Glutamatergic neuron (in vitro differentiated cells): ENCODE results near the gene SLC17A2. TPM values are rescaled to one million over a fixed set of nuclear protein-coding genes. Genes with fewer than 3 reads are reported as not detected.

Source experiments
- DNase-seq: peaks from one replicate; pipeline ENCODE4 v3.0.0; 2022
- H3K27ac Mint-ChIP-seq: one replicate; pipeline ENCODE4 v1.8.0; 2020; ENCODE audit warnings: mild to moderate bottlenecking, mixed read lengths, inconsistent platforms; ENCODE audit not compliant: unreplicated experiment
- H3K27me3 Mint-ChIP-seq: one replicate; pipeline ENCODE4 v1.8.0; 2020; ENCODE audit warnings: mild to moderate bottlenecking, moderate library complexity, mixed read lengths, inconsistent platforms; ENCODE audit not compliant: unreplicated experiment
- H3K36me3 Mint-ChIP-seq: one replicate; pipeline ENCODE4 v1.8.0; 2020; ENCODE audit warnings: mild to moderate bottlenecking, mixed read lengths, inconsistent platforms; ENCODE audit not compliant: unreplicated experiment
- H3K4me1 Mint-ChIP-seq: one replicate; pipeline ENCODE4 v1.8.0; 2020; ENCODE audit warnings: mild to moderate bottlenecking, low read depth, mixed read lengths, inconsistent platforms; ENCODE audit not compliant: unreplicated experiment
- H3K4me3 Mint-ChIP-seq: one replicate; pipeline ENCODE4 v1.8.0; 2020; ENCODE audit warnings: mild to moderate bottlenecking, mixed read lengths, inconsistent platforms; ENCODE audit not compliant: unreplicated experiment
- H3K9me3 Mint-ChIP-seq: one replicate; pipeline ENCODE4 v1.8.0; 2020; ENCODE audit warnings: mild to moderate bottlenecking, moderate library complexity, mixed read lengths, inconsistent platforms; ENCODE audit not compliant: unreplicated experiment
- CTCF ChIP-seq: fragments of 200-600 bp; sonication (generic); IDR thresholded peaks from one replicate; pipeline ENCODE4 v1.5.0; 2021; ENCODE audit not compliant: partially characterized antibody, unreplicated experiment
- total RNA-seq: library from RNA; stranded (reverse); fragmentation: NEBNext Ultra II Directional; extraction: Animal tissue kit (Norgen Biotek cat#: 25700); gene quantifications from one replicate; pipeline ENCODE4 v1.2.1, GENCODE V29; 2021; ENCODE audit not compliant: unreplicated experiment

Gene SLC17A2
- total RNA-seq, 1 donor from 2014 or later = not detected

GRCh38 chr6:25958700-25959162 is 28.2 kb upstream of the SLC17A2 start:
- no peak overlapping the region for H3K4me3 Mint-ChIP-seq
- TF ChIP-seq CTCF = no peak
- no peak for DNase-seq
- peaks cover 5% of the 10 kb centered on the region for H3K4me1 Mint-ChIP-seq
- H3K27ac Mint-ChIP-seq = no peak overlapping the region
- H3K36me3 Mint-ChIP-seq = peaks cover 28% of the 10 kb centered on the region
- H3K27me3 Mint-ChIP-seq = peaks cover 3% of the 10 kb centered on the region
- H3K9me3 Mint-ChIP-seq = peaks cover 4% of the 10 kb centered on the region

GRCh38 chr6:25956226-25956625 is 25.7 kb upstream of the SLC17A2 start:
- peaks cover 3% of the 10 kb centered on the region for H3K27me3 Mint-ChIP-seq
- H3K27ac Mint-ChIP-seq = no peak overlapping the region
- peaks cover 22% of the 10 kb centered on the region for H3K36me3 Mint-ChIP-seq
- no peak overlapping the region for H3K4me3 Mint-ChIP-seq
- no peak for DNase-seq
- no peak for TF ChIP-seq CTCF
- H3K4me1 Mint-ChIP-seq = no peaks in the 10 kb centered on the region
- peaks cover 4% of the 10 kb centered on the region for H3K9me3 Mint-ChIP-seq

GRCh38 chr6:25954756-25955155 is 24.3 kb upstream of the SLC17A2 start:
- no peak for TF ChIP-seq CTCF
- Mint-ChIP-seq H3K9me3 (peaks cover 4% of the 10 kb centered on the region), H3K27me3 (peaks cover 3% of the 10 kb centered on the region), H3K27ac (no peak overlapping the region), H3K4me1 (no peaks in the 10 kb centered on the region), H3K36me3 (peaks cover 17% of the 10 kb centered on the region), H3K4me3 (no peak overlapping the region)
- no peak for DNase-seq

- DNase-seq = no peak
- Mint-ChIP-seq H3K27me3 (no peaks in the 10 kb centered on the region), H3K9me3 (no peaks in the 10 kb centered on the region), H3K27ac (no peak overlapping the region), H3K4me3 (no peak overlapping the region), H3K36me3 (peaks cover 9% of the 10 kb centered on the region), H3K4me1 (no peaks in the 10 kb centered on the region)
- TF ChIP-seq CTCF = no peak
These were observed 23.2 kb upstream of the SLC17A2 start for GRCh38 chr6:25953733-25954132.

GRCh38 chr6:25952535-25952934 is 22.0 kb upstream of the SLC17A2 start:
- Mint-ChIP-seq H3K36me3 (peaks cover 4% of the 10 kb centered on the region), H3K4me1 (no peaks in the 10 kb centered on the region), H3K4me3 (no peak overlapping the region), H3K27me3 (no peaks in the 10 kb centered on the region), H3K9me3 (no peaks in the 10 kb centered on the region), H3K27ac (no peak overlapping the region)
- DNase-seq = no peak
- TF ChIP-seq CTCF = no peak
